Progenitor cell of endocrine pancreas (in vitro differentiated cells): ENCODE measurements around the gene BCAN. TPM values are rescaled to one million over a fixed set of nuclear protein-coding genes. Genes with fewer than 3 reads are reported as not detected.
A peak's percentile ranks its signal among the peaks of the same experiment; 100 is the strongest.

Source experiments
- DNase-seq: peaks from one replicate; pipeline ENCODE4 v3.0.0; 2021; ENCODE audit warnings: low spot score; ENCODE audit not compliant: unreplicated experiment
- H3K27ac Mint-ChIP-seq: 2 replicates; pipeline ENCODE4 v1.8.0; 2021; ENCODE audit warnings: mild to moderate bottlenecking, moderate library complexity, mixed read lengths
- H3K27me3 Mint-ChIP-seq: 2 replicates; pipeline ENCODE4 v1.8.0; 2021; ENCODE audit warnings: mixed read lengths
- H3K36me3 Mint-ChIP-seq: 2 replicates; pipeline ENCODE4 v1.8.0; 2022; ENCODE audit warnings: mixed read lengths; ENCODE audit not compliant: insufficient read depth
- H3K4me1 Mint-ChIP-seq: 2 replicates; pipeline ENCODE4 v1.8.0; 2021; ENCODE audit warnings: low read depth, mixed read lengths
- H3K4me3 Mint-ChIP-seq: 2 replicates; pipeline ENCODE4 v1.8.0; 2021; ENCODE audit warnings: low read depth, mild to moderate bottlenecking, moderate library complexity, mixed read lengths
- H3K9me3 Mint-ChIP-seq: 2 replicates; pipeline ENCODE4 v1.8.0; 2021; ENCODE audit warnings: low read depth, mixed read lengths
- total RNA-seq: library from RNA; stranded (reverse); gene quantifications from 2 replicates; pipeline ENCODE4 v1.2.1, GENCODE V29; 2021
- TF ChIP-seq, protein P1 (sequence below): fragments of 200-600 bp; sonication (generic); IDR thresholded peaks from one replicate; pipeline ENCODE4 v1.5.0; 2021; ENCODE audit warnings: antibody characterized with exemption, mild to moderate bottlenecking; ENCODE audit not compliant: unreplicated experiment

Gene BCAN
- total RNA-seq, 1 donor from 2014 or later: not detected

DNA sequence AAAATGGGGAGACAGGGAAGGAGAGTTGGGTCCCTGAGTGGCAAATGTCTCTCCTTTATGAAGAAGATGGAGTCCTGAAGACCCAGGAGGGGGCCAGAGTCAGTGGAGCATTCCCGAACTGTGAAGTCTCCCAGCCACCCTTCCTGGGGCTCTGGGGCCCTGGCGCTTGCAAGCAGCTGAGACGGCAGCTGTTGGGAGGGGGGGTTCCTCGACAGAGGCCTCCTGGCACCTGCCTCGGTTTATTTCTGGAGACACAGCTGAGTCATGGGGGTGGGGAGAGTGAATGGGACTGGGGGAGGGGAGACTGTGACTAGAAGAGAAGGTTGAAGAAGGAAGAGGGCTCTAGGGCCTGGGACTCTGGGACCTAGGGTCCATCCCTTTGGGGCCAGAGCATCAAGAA, 21.3 kb downstream of the BCAN start:
- Mint-ChIP-seq H3K36me3 (no peaks in the 10 kb centered on the region), H3K27me3 (peaks cover 25% of the 10 kb centered on the region), H3K9me3 (no peaks in the 10 kb centered on the region), H3K4me1 (peaks cover 37% of the 10 kb centered on the region), H3K27ac (no peak overlapping the region), H3K4me3 (no peak overlapping the region)
- TF ChIP-seq, protein P1, sequence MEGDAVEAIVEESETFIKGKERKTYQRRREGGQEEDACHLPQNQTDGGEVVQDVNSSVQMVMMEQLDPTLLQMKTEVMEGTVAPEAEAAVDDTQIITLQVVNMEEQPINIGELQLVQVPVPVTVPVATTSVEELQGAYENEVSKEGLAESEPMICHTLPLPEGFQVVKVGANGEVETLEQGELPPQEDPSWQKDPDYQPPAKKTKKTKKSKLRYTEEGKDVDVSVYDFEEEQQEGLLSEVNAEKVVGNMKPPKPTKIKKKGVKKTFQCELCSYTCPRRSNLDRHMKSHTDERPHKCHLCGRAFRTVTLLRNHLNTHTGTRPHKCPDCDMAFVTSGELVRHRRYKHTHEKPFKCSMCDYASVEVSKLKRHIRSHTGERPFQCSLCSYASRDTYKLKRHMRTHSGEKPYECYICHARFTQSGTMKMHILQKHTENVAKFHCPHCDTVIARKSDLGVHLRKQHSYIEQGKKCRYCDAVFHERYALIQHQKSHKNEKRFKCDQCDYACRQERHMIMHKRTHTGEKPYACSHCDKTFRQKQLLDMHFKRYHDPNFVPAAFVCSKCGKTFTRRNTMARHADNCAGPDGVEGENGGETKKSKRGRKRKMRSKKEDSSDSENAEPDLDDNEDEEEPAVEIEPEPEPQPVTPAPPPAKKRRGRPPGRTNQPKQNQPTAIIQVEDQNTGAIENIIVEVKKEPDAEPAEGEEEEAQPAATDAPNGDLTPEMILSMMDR: no peak
- DNase-seq: no peak

DNA sequence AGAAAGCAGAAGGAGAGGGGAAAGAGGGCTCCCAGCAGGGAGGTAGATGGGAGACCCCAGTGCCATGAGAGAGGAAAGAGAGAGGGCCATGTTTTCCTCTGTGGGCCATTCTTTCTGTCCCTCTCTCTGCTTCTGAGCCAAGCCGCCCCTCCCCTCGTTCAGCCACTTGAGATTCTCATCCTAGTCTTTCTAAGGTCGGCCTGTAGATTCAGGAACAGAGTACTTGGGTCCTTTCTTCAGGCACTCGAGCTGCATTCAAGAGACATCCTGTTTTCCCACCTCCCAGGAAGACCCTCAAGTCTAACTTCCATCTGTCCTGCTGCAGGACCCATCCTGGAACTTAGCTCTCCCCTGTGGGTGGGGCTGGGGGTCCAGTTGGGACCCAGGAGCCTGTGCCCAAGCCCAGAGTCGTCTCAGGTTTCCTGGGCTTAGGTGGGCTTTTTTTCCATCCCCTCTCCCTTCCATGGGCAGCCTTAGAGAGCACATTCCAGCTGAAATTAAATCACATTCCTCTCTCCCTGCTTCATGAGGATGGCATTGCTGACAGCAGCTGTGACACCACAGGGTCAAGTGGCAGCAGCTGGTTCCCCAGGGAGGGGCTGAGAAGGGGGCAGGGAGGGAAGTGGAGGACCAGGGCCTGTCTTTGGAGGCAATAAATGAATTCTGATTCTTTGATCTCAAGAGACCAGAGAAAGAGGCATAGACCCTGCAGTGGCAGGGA, 22.3 kb downstream of the BCAN start:
- peaks cover 37% of the 10 kb centered on the region for H3K4me1 Mint-ChIP-seq
- TF ChIP-seq, protein P1: no peak
- peaks cover 17% of the 10 kb centered on the region for H3K27me3 Mint-ChIP-seq
- H3K9me3 Mint-ChIP-seq: no peaks in the 10 kb centered on the region
- no peaks in the 10 kb centered on the region for H3K36me3 Mint-ChIP-seq
- H3K27ac Mint-ChIP-seq: peak overlapping the region; percentile 69
- no peak overlapping the region for H3K4me3 Mint-ChIP-seq
- DNase-seq: no peak

DNA sequence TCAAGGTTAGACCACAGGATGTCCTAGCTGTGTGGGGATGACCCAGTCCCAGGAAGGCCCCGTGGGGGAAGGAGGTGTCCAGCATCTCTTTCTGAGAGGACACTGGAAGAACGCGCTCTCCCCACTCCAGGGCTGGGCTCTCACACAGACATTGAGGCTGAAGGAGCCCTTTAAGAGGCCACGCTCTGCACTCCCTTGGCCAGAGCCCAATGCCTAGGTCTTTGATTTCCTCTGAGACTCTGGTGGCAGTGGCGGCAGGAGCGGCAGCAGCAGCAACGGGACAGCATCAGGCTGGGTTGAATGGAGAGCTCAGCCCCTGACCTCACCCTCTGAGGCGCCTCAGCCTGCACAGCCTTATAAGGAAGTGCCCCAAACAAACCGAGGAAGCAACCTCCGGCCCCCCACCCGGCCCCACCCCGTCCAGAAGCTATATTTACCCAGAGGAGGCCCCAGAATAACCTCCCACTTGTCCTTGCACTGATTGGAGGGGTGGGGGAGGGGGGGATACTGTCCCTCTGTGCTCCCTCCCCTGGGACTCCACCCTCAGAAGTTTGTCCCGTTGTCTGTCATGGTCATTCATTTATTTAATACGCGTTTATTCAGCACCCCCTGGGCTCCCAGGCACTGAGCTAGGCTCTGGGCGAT, 23.0 kb downstream of the BCAN start:
- Mint-ChIP-seq H3K4me3 (no peak overlapping the region), H3K27ac (peak overlapping the region; percentile 84), H3K4me1 (peaks cover 37% of the 10 kb centered on the region), H3K27me3 (peaks cover 16% of the 10 kb centered on the region), H3K9me3 (no peaks in the 10 kb centered on the region), H3K36me3 (no peaks in the 10 kb centered on the region)
- TF ChIP-seq, protein P1: no peak
- DNase-seq: no peak

DNA sequence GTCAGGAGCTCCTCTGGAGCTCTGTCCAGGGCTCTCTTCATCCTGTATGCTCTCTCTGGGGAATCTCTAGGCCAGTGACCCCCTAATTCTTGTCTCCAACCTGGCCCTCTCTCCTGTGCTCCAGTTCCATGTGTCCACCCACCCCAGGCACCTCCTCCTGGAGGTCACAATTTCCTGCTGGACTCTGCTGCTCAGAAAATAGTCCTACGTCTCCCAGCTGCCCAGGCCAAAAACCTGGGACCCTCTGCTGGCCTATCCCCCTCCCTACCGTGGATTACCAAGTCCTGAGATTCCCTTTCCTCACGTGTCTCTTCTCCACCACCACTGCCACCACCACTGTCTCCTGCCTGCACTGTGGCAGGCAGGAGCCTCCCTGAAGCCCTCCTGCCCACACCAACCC, 23.6 kb downstream of the BCAN start:
- Mint-ChIP-seq H3K4me1 (peaks cover 34% of the 10 kb centered on the region), H3K9me3 (no peaks in the 10 kb centered on the region), H3K36me3 (no peaks in the 10 kb centered on the region), H3K27ac (peak overlapping the region; percentile 78), H3K4me3 (no peak overlapping the region), H3K27me3 (peaks cover 16% of the 10 kb centered on the region)
- TF ChIP-seq, protein P1: no peak
- no peak for DNase-seq

DNA sequence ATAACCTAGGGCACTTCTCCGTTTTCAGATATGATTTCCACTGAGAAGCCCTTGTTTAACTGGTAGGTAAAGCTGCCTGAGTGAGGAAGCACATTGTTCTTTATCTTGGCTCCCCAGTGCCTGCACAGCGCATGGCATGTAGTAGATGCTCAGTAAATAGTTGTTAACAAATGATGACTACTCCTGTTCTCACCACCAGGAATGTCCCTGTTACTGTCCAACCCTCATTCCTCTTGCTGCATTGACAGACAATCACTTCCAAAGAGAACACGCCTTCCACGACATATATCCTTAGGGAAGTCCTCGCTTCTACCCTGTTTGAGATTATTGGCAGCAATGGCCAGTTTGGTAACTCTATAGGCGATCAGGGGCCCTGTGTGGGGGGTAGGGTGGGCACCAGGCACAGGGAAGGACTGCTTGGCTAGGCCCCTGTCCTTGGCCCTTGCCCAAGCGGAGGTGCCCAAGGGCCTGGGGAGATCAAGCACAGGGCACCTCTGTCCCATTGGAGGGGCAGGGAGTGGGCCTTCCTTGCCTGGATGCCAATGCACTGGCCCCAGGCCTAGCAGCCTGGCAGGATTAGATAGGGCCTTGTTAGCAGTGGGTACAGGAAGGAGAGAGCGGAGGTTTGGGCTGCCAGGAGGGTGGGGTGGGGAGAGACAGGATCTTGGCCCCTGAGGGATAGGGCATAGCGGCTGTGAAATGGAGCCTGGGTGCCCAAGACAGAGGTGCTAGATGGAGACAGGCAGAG, 25.1 kb downstream of the BCAN start:
- TF ChIP-seq, protein P1: no peak
- H3K27me3 Mint-ChIP-seq: peaks cover 25% of the 10 kb centered on the region
- DNase-seq: no peak
- H3K36me3 Mint-ChIP-seq: no peaks in the 10 kb centered on the region
- peaks cover 24% of the 10 kb centered on the region for H3K4me1 Mint-ChIP-seq
- H3K27ac Mint-ChIP-seq: no peak overlapping the region
- no peaks in the 10 kb centered on the region for H3K9me3 Mint-ChIP-seq
- H3K4me3 Mint-ChIP-seq: no peak overlapping the region
